Cardiac muscle cell (in vitro differentiated cells and primary cell): ENCODE measurements around the gene USP32. TPM values are rescaled to one million over a fixed set of nuclear protein-coding genes. Genes with fewer than 3 reads are reported as not detected.
A peak's percentile ranks its signal among the peaks of the same experiment; 100 is the strongest.

Experiments
- DNase-seq, 2 donors: peaks; one replicate each; pipeline versions ENCODE4 v3.0.0 to v3.0.0-alpha.2; 2010 to 2017; ENCODE audit warnings: low read depth in 1 of 2, low spot score in 1 of 2
- H3K27ac ChIP-seq: fragments of 200-600 bp; sonication (generic); 2 replicates; pipeline ENCODE4 v1.5.1; 2016
- H3K27me3 ChIP-seq: fragments of 200-600 bp; sonication (generic); 2 replicates; pipeline ENCODE4 v1.6.0; 2016; ENCODE audit warnings: control low read depth
- H3K36me3 ChIP-seq: fragments of 200-600 bp; sonication (generic); 2 replicates; pipeline ENCODE4 v1.5.1; 2016; ENCODE audit warnings: control low read depth
- H3K4me1 ChIP-seq: fragments of 200-600 bp; sonication (generic); 2 replicates; pipeline ENCODE4 v1.8.1; 2017; ENCODE audit warnings: low read depth, mild to moderate bottlenecking, mixed run types
- H3K4me3 ChIP-seq: fragments of 200-600 bp; sonication (generic); 2 replicates; pipeline ENCODE4 v1.5.1; 2016; ENCODE audit warnings: mild to moderate bottlenecking
- H3K9me3 ChIP-seq: fragments of 200-600 bp; sonication (generic); 2 replicates; pipeline ENCODE4 v1.5.1; 2017; ENCODE audit warnings: low read depth, mild to moderate bottlenecking, control low read depth
- polyA plus RNA-seq: library from polyadenylated mRNA; unstranded; fragments of >200 nt; fragmentation: Nextera tagmentation; extraction: Ambion mirVana; gene quantifications from 2 replicates; pipeline ENCODE4 v1.2.1, GENCODE V29; 2016
- total RNA-seq: library from RNA; depleted of rRNA; stranded (reverse); fragments of >200 nt; gene quantifications from 2 replicates; pipeline ENCODE4 v1.2.3, GENCODE V29; 2016
- TF ChIP-seq, protein P1 (sequence below): IDR thresholded peaks from 2 replicates; pipeline ENCODE4 v1.5.1; 2012; ENCODE audit warnings: low read depth, mild to moderate bottlenecking, low read length

Gene USP32
- total and polyA plus RNA-seq, 2 experiments from 2014 or later, result 19.7 to 32.2 TPM

DNA sequence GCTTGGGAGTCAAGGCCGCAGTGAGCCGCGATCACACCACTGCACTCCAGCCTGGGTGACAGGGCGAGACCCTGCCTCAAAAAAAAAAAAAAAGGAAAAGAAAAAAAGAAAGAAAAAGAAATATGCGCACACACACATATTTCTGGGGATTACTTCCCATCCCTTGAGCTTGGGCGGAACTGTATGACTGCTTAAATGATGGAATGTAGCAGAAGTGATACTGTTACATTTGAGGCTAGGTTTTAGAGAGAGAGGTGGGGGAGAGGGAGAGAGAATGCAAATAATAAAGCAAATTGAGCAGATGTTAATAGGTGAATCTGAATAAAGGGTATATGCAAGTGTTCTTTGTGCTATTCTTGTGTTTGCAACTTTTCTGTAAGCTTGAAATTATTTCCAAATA is 12.0 kb upstream of the USP32 start:
- DNase-seq, result no peak
- Histone ChIP-seq H3K27me3 (no peaks in the 10 kb centered on the region), H3K27ac (no peak overlapping the region), H3K4me1 (peaks cover 11% of the 10 kb centered on the region), H3K4me3 (no peak overlapping the region), H3K9me3 (no peaks in the 10 kb centered on the region), H3K36me3 (no peaks in the 10 kb centered on the region)
- TF ChIP-seq, protein P1, sequence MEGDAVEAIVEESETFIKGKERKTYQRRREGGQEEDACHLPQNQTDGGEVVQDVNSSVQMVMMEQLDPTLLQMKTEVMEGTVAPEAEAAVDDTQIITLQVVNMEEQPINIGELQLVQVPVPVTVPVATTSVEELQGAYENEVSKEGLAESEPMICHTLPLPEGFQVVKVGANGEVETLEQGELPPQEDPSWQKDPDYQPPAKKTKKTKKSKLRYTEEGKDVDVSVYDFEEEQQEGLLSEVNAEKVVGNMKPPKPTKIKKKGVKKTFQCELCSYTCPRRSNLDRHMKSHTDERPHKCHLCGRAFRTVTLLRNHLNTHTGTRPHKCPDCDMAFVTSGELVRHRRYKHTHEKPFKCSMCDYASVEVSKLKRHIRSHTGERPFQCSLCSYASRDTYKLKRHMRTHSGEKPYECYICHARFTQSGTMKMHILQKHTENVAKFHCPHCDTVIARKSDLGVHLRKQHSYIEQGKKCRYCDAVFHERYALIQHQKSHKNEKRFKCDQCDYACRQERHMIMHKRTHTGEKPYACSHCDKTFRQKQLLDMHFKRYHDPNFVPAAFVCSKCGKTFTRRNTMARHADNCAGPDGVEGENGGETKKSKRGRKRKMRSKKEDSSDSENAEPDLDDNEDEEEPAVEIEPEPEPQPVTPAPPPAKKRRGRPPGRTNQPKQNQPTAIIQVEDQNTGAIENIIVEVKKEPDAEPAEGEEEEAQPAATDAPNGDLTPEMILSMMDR, result no peak

DNA sequence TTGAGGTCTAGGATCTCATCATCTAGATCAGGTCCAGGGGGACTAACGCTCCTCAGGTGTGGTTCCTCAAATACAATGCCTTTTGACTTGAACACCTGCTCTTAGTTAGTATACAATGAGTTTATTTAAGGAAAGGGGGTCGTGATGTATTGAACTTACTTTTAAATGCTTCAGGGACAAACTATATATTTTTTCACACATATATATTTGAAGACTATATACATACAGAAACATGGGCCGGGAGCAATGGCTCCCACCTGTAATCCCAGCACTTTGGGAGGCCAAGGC is 11.5 kb upstream of the USP32 start:
- TF ChIP-seq, protein P1, result no peak
- Histone ChIP-seq H3K27me3 (no peaks in the 10 kb centered on the region), H3K36me3 (no peaks in the 10 kb centered on the region), H3K27ac (no peak overlapping the region), H3K9me3 (no peaks in the 10 kb centered on the region), H3K4me3 (no peak overlapping the region), H3K4me1 (peaks cover 11% of the 10 kb centered on the region)
- no peak for DNase-seq

DNA sequence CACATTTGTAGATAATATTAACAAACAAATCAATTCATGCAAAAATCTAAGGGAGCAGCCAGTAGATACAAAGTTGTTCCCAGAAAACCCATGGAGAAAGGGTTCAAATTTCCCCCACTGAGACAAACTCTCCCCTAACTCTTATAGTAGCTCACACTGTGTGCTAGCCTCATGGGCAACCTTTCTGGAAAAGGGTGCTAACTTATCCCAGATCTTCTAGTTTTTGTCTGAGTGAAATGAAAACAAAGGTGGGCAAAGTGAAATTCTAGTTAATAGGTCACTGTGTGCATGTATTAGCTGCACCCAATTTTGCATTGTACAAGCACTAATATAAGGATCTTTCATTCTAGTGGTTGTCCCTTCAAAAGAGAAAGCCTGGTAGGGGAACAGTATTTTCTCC is 9.9 kb upstream of the USP32 start:
- TF ChIP-seq, protein P1, result no peak
- Histone ChIP-seq H3K36me3 (no peaks in the 10 kb centered on the region), H3K27ac (no peak overlapping the region), H3K27me3 (no peaks in the 10 kb centered on the region), H3K9me3 (no peaks in the 10 kb centered on the region), H3K4me1 (peaks cover 12% of the 10 kb centered on the region), H3K4me3 (no peak overlapping the region)
- no peak for DNase-seq

DNA sequence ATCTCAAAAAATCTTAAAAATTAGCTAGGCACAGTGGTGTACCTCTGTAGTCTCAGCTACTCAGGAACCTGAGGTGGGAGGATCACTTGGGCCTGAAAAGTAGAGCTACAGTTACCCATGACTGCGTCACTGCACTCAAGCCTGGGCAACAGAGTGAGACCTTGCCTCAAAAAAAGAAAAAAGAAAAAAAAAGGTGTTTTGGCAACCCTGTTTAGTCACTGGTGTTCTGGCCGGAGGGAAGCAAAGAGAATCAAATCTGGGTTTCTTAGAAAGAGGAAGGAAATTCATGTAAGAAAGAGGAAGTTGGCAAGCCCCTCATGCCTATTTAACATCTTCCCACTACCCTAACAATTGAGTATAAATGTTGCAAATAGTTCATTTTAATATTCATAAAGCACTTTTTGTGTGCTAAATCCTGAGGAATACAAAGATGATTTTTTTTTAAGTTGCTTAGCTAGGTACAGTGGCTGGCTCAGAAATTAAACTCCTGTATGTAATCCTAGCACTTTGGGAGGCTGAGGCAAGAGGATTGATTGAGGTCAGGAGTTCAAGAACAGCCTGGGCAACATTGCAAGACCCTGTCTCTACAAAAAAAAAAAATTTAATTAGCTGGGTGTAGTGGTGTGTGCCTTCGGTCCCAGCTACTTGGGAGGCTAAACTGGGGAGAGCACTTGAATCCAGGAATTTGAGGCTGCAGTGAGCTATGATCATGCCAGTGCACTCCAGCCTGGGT is 6.5 kb upstream of the USP32 start:
- TF ChIP-seq, protein P1, result no peak
- Histone ChIP-seq H3K4me3 (no peak overlapping the region), H3K4me1 (peaks cover 8% of the 10 kb centered on the region), H3K27me3 (no peaks in the 10 kb centered on the region), H3K9me3 (no peaks in the 10 kb centered on the region), H3K36me3 (no peaks in the 10 kb centered on the region), H3K27ac (no peak overlapping the region)
- DNase-seq, result no peak

DNA sequence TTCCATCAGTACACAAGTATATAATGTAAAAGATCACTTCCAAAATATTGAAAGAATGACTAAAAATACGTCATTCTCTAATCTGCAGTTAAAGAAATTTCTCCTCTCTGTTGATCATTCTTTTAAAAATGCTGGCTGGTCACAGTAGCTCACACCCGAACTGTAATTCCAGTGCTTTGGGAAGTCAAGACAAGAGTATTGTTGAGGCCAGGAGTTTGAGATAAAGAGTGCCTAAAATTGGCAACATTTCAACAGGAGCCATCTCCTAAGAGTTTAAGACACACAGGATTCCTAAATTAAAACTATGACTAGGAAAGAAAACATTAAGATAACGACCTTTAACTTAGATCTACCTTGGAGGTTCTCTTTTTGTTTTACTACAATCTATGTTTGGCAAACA is 4.5 kb upstream of the USP32 start:
- peak overlapping the region; percentile 52 for H3K27ac ChIP-seq
- no peaks in the 10 kb centered on the region for H3K9me3 ChIP-seq
- DNase-seq, result no peak
- no peaks in the 10 kb centered on the region for H3K27me3 ChIP-seq
- TF ChIP-seq, protein P1, result no peak
- H3K4me3 ChIP-seq, result no peak overlapping the region
- H3K36me3 ChIP-seq, result no peaks in the 10 kb centered on the region
- H3K4me1 ChIP-seq, result peaks cover 13% of the 10 kb centered on the region
